K562 (cell line): ENCODE results near the gene HAGHL. TPM values are rescaled to one million over a fixed set of nuclear protein-coding genes. Genes with fewer than 3 reads are reported as not detected.

Source experiments
- BRD9 ChIP-seq: fragments of 450-650 bp; IDR thresholded peaks from 2 replicates; pipeline ENCODE4 v1.6.1; 2018; ENCODE audit warnings: low read depth; ENCODE audit not compliant: partially characterized antibody
- CREB1 ChIP-seq, 2 experiments: sonication (generic) in 1 of 2; formaldehyde crosslinking in 1 of 2; IDR thresholded peaks; 2 replicates each; pipeline versions ENCODE4 v1.6.1 to v1.8.0; 2012 to 2022; ENCODE audit warnings: inconsistent platforms in 1 of 2, mild to moderate bottlenecking in 1 of 2, missing genetic modification reagents in 1 of 2, moderate library complexity in 1 of 2
- GATA2 ChIP-seq: sonication (generic); formaldehyde crosslinking; IDR thresholded peaks from 2 replicates; pipeline ENCODE4 v1.4.0; 2020; ENCODE audit warnings: mild to moderate bottlenecking, missing genetic modification reagents
- HMGN3 ChIP-seq: IDR thresholded peaks from 2 replicates; pipeline ENCODE4 v1.6.1; 2011; ENCODE audit warnings: borderline replicate concordance, low read depth, mild to moderate bottlenecking, mixed read lengths, low read length; ENCODE audit not compliant: insufficient read length; ENCODE audit errors: extremely low read depth
- IFI16 ChIP-seq: fragments of 250-450 bp; sonication (Bioruptor Pico); IDR thresholded peaks from 2 replicates; pipeline ENCODE4 v2.1.2; 2022; ENCODE audit warnings: mild to moderate bottlenecking, inconsistent platforms
- IRF9 ChIP-seq: fragments of 450-650 bp; IDR thresholded peaks from 2 replicates; pipeline ENCODE4 v1.6.1; 2016; ENCODE audit warnings: missing biosample characterization, missing genetic modification characterization
- MYNN ChIP-seq, 2 experiments: sonication (generic); formaldehyde crosslinking in 1 of 2; IDR thresholded peaks; 2 replicates each; pipeline versions ENCODE4 v1.5.0 to v1.6.1; 2016 to 2020; ENCODE audit warnings: antibody characterized with exemption in 1 of 2, missing genetic modification reagents in 1 of 2
- NFXL1 ChIP-seq: fragments of 450-650 bp; formaldehyde crosslinking; IDR thresholded peaks from 2 replicates; pipeline ENCODE4 v1.4.0; 2021; ENCODE audit warnings: mild to moderate bottlenecking
- PHB2 ChIP-seq: fragments of 450-650 bp; IDR thresholded peaks from 2 replicates; pipeline ENCODE4 v1.6.1; 2017; ENCODE audit warnings: low read depth
- PTTG1 ChIP-seq: fragments of 450-650 bp; IDR thresholded peaks from 2 replicates; pipeline ENCODE4 v1.6.1; 2016; ENCODE audit warnings: low read depth, mild to moderate bottlenecking, missing genetic modification characterization, missing compliant biosample characterization
- U2AF1 ChIP-seq: fragments of 200-400 bp; formaldehyde crosslinking; optimal IDR thresholded peaks from 2 replicates; pipeline ENCODE3; 2017; ENCODE audit warnings: mild to moderate bottlenecking, low read depth, low read length, moderate library complexity
- ZNF583 ChIP-seq: fragments of 250-450 bp; sonication (Bioruptor Pico); IDR thresholded peaks from 2 replicates; pipeline ENCODE4 v1.4.0; 2020
- polyA plus RNA-seq, 8 experiments: library from polyadenylated mRNA; depleted of rRNA in 4 of 8; stranded (reverse) in 5 of 8; unstranded in 3 of 8; fragments of >200 nt; fragmentation: Nextera tagmentation in 2 of 8; fragmentation: Illumina TruSeq in 1 of 8; extraction: Ambion mirVana in 2 of 8; extraction: Trizol in 1 of 8; gene quantifications; 2 replicates each; pipeline versions ENCODE4 v1.2.1 to v1.2.3, GENCODE V29; 2011 to 2014; ENCODE audit warnings: inconsistent platforms in 1 of 8, missing spikeins in 1 of 8
- total RNA-seq, 7 experiments: library from RNA; depleted of rRNA in 6 of 7; stranded (reverse); fragments of >200 nt in 6 of 7; fragmentation: Illumina TruSeq in 2 of 7; extraction: Trizol in 2 of 7; gene quantifications; 2 replicates each; pipeline versions ENCODE4 v1.2.1 to v1.2.3, GENCODE V29; 2011 to 2021; ENCODE audit warnings: low replicate concordance in 1 of 7
- TF ChIP-seq, protein P1 (sequence below): fragments of 450-650 bp; IDR thresholded peaks from 2 replicates; pipeline ENCODE4 v1.6.1; 2016; ENCODE audit warnings: borderline replicate concordance
- TF ChIP-seq, protein P2 (sequence below): sonication (generic); formaldehyde crosslinking; IDR thresholded peaks from 2 replicates; pipeline ENCODE4 v1.9.0; 2022; ENCODE audit warnings: mild to moderate bottlenecking, missing genetic modification reagents
- TF ChIP-seq, protein P3 (sequence below): conservative IDR thresholded peaks from 2 replicates; pipeline ENCODE4 v1.6.1; 2011; ENCODE audit warnings: low read depth, mild to moderate bottlenecking, low read length; ENCODE audit not compliant: control insufficient read depth
- TF ChIP-seq, protein P4 (sequence below): sonication (generic); formaldehyde crosslinking; IDR thresholded peaks from 2 replicates; pipeline ENCODE4 v1.8.0; 2022; ENCODE audit warnings: missing genetic modification reagents, mild to moderate bottlenecking, borderline replicate concordance

HAGHL gene
- total and polyA plus RNA-seq, 9 of the 15 experiments (the other 6 are each of a cell fraction or from before 2014, with no cell fraction given) = 0.31 to 83.4 (median 20.7) TPM

- TF ChIP-seq, protein P1, sequence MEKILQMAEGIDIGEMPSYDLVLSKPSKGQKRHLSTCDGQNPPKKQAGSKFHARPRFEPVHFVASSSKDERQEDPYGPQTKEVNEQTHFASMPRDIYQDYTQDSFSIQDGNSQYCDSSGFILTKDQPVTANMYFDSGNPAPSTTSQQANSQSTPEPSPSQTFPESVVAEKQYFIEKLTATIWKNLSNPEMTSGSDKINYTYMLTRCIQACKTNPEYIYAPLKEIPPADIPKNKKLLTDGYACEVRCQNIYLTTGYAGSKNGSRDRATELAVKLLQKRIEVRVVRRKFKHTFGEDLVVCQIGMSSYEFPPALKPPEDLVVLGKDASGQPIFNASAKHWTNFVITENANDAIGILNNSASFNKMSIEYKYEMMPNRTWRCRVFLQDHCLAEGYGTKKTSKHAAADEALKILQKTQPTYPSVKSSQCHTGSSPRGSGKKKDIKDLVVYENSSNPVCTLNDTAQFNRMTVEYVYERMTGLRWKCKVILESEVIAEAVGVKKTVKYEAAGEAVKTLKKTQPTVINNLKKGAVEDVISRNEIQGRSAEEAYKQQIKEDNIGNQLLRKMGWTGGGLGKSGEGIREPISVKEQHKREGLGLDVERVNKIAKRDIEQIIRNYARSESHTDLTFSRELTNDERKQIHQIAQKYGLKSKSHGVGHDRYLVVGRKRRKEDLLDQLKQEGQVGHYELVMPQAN = peak; percentile 14; the same call in 1 of the 2 replicates
- TF ChIP-seq IRF9 (no peak), PHB2 (no peak), PTTG1 (tag) (no peak), HMGN3 (peak; percentile 1), BRD9 (no peak), NFXL1 (CRISPR knock-in tag) (no peak), ZNF583 (CRISPR knock-in tag) (no peak), MYNN (IDR thresholded peaks at IDR 0.05) (no peak), MYNN (CRISPR knock-in tag; IDR thresholded peaks at IDR 0.05) (no peak), U2AF1 (peak; percentile 77), IFI16 (CRISPR knock-in tag) (no peak), GATA2 (CRISPR knock-in tag) (peak; percentile 84), CREB1 (IDR thresholded peaks at IDR 0.05) (no peak), CREB1 (CRISPR knock-in tag; IDR thresholded peaks at IDR 0.05) (0 out of 2 replicates have a peak, but pooled peaks have one; percentile 21)
- TF ChIP-seq, protein P2, sequence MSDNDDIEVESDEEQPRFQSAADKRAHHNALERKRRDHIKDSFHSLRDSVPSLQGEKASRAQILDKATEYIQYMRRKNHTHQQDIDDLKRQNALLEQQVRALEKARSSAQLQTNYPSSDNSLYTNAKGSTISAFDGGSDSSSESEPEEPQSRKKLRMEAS (CRISPR knock-in tag) = 0 out of 2 replicates have a peak, but pooled peaks have one; percentile 9
- TF ChIP-seq, protein P3, sequence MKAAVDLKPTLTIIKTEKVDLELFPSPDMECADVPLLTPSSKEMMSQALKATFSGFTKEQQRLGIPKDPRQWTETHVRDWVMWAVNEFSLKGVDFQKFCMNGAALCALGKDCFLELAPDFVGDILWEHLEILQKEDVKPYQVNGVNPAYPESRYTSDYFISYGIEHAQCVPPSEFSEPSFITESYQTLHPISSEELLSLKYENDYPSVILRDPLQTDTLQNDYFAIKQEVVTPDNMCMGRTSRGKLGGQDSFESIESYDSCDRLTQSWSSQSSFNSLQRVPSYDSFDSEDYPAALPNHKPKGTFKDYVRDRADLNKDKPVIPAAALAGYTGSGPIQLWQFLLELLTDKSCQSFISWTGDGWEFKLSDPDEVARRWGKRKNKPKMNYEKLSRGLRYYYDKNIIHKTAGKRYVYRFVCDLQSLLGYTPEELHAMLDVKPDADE = 0 out of 2 replicates have a peak, but pooled peaks have one; percentile 22
- TF ChIP-seq, protein P4, sequence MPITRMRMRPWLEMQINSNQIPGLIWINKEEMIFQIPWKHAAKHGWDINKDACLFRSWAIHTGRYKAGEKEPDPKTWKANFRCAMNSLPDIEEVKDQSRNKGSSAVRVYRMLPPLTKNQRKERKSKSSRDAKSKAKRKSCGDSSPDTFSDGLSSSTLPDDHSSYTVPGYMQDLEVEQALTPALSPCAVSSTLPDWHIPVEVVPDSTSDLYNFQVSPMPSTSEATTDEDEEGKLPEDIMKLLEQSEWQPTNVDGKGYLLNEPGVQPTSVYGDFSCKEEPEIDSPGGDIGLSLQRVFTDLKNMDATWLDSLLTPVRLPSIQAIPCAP (CRISPR knock-in tag) = 0 out of 2 replicates have a peak, but pooled peaks have one; percentile 57
Observed at GRCh38 chr16:721765-722540, 5.0 kb upstream of the HAGHL start (continued).
